ENCODE data around the gene PROSER2.

Gene PROSER2, protein sequence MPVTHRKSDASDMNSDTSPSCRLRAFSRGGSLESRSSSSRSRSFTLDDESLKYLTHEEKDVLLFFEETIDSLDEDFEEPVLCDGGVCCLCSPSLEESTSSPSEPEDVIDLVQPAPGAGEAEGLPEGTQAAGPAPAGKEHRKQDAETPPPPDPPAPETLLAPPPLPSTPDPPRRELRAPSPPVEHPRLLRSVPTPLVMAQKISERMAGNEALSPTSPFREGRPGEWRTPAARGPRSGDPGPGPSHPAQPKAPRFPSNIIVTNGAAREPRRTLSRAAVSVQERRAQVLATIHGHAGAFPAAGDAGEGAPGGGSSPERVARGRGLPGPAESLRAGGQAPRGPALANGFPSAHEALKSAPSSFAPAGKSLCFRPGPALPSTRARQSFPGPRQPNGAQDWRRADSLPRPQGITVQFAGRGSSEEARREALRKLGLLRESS

DNA sequence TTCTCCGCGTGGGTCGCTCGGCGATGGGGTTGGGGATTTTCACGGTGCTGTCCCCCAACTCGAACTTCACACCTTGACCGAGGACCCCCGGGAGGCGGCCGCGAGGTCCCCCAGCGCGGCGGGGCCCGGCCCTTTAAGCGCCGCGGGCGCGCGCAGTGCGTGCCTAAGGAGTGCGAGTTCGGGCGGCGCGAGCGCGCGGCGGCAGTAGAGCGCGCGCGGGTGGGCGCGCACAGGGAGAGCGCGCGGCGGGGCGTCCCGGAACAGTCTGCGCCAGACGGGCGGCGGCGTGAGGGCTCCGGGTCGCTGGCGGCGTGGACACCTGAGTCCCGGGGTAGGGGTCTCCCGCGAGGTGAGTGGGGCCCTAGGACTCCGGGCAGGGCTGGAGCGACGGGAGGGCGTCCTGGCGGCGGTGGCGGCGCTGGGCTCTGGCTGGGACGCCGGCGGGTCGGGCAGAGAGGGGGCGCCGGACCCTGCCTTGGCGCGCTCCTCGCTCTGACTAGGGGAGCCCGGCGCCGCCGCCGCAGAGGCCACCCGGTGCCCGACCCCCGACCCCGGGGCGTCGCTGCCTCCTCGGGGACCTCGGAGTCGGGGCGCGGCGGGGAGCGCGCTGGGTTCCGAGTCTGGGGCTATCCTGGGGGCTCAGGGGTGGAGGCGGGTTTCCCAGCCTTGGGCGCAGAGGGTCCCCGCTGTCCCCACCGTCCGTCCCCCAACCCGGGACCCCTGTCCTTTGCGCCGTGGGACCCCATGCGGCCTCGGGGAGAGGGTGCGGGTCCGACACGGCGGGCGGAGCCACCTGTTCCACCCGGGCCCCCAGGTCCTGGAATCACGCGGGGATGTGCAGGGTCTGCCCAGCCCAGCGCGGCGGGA is at the start of gene PROSER2:
PROSER2 (plus strand) TSS at position 235 of the 867 bp plus-strand sequence. CDS start 28,722 bp downstream, outside the sequence.
- peak; percentile 53 for DNase-seq

DNA sequence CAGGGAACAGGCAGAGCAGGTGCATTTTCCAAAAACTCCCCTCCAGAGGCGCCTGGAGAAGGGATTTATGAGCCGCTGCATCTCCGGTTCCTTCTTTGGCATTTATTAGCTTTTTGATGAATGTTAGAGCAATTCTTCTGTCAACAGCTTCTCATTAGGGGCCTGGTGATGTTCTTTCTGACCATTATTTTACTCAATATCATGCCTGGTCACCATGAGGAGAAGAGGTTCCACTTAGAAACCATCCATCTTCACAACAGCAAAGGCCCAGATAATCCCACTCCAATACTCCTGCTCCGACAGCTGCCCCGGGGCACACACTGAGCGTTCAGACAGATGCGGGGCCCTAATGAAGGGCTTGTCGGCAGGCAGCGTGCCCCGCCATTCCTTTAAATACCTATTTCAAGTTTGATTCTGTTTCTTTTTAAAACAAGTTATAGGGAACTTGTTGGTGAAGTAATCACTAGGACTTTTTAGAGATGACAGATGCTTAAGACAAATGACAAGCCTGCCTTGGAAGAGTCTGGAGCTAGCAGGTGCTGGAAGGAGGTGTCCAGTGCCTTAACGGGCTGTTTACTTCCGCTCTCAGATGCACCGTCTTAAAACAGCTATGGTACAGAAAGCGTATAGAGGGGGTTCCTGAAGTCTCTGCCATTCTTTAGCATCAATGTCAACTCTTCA is 49.3 kb upstream of the PROSER2 start:
- DNase-seq, result no peak

DNA sequence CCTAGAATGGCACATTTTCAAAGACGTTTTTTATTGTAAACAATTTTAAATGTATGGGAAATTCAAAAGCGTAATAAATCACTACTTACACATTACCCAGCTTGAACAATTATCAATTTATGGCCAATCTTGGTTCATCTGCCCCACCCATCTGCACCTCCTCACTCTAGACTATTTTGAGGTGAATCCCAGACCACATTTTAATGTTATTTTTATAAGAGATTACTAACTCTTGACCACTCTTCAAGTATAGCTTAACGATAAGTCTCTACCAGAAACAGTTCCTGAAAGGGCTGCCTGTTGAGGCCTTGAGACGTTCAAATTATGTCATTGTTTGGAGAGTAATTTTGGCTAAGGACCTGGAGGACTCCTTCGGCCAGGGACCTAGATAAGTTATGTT is 47.7 kb upstream of the PROSER2 start:
- DNase-seq, result no peak

DNA sequence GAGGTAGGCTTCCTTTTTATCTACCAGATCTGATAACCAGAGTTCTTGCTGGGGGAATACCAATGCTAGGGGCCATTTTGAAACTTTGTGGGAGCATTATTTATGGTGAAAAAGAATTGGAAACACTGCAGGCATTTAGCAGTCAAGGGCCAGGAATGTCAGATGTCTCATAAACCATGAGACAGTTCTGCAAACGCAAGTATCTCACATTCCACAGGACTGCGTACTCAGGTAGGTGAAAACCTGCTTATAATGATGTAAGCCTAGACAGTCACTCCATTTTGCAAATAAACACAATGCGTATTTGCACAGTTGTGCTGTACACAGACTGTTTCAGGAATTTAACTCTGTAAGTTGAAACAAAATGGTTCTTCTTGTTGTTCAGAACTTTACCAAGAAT is 47.1 kb upstream of the PROSER2 start:
- DNase-seq, result no peak

DNA sequence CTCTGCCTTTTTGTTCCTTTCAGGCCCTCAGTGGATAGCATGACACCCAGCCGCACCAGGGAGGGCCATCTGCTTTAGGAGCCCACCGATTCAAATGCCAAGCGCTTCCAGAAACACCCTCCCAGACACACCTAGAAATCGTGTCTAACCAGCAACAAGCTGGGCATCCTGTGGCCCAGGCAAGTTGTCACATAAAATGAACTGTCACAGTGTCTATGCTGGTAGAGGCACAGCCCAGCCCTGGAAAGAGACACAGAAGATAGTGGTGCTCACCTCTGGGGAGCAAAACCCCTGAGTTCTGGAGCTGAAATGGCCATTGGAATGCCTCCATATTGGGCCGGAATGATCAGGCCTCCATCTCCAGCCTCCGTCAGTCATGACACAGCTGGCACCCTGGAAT is 42.0 kb upstream of the PROSER2 start:
- DNase-seq, result no peak

DNA sequence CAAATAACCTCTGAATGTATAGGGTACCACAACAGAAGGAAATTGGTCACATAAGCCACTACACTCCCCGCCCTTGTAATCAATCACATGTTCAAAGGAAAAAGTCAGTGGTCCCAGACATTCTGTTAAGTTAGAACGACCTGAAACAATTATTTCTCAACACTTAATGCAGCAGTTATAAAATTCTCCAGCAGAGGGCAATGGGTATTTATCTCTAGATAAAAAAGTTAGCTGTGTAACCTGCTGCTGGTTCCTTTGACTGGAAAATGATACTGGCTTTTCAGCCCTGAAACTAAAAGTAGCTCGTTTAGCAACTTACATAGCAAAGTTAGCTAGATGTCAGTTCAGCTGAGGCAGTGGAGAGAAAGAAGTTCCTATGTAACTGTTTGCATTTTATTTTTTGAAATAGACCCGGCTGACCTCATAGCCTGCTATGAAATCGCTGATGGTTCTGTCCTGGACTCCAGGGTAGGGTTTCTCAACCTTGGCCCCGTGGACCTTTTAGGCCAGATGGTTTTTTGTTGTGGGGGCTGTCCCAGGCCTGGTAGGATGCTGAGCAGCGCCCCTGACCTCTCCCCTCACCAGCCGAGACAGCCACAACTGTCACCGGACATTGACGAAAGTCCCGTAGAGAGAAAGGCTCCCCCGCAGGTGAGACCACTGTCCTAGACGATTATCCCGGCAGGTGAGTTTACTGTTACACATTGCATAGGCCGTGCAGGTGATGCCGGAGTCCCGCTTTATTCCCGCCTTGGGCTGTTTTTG is 40.2 kb upstream of the PROSER2 start:
- no peak for DNase-seq

DNA sequence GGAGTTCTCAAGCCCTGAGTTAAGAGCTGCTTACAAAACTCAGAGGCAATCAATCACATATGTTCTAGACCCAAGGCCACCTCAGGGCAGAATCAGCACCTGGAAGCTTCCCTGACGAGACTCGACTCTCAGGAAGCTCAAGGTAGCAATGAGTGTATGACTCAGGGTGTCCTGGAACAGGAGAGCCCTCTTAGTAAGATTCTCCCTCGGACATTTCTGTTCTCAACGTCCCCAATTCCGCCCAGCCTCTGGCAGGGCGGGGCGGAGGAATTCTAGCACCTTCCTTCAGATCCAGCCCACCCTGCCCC is 39.6 kb upstream of the PROSER2 start:
- no peak for DNase-seq

DNA sequence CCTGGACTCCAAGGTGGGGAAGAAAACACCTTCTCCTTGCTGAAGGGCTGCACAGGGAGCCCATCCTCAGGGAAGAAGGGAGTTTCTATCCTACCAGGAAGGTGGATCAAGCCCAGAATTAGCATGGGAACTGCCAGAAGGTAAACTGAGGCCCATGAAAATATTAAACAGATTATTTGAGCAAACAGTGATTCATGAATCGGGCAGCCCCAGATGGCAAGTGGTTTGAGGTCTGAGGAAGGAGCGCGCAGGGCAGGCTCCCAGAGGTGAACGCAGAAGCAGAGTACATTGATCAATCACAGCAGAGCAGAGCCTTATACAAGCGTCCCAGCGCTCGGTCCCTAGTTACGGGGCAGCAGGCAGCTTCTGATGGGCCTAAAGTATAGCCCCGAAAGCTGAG is 35.8 kb upstream of the PROSER2 start:
- no peak for DNase-seq

DNA sequence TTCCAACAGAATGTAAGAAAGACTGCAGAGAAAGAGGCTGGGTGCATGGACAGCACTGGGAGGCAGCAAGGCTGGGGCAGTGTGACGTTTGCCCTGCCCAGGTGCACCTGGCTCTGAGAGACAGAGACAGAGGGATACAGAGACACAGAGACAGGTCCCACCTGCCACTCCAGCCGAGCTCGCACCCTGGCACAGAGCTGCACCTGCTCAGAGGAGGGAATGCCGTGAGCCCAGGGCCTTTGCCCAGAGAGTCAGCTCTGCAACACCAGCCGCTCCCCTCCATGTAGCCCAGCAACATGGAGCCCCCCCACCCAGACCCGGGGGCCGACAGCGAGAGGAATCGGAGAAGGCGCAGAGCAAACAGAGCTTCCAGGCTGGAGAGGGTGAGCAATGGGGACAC is 35.3 kb upstream of the PROSER2 start:
- no peak for DNase-seq

DNA sequence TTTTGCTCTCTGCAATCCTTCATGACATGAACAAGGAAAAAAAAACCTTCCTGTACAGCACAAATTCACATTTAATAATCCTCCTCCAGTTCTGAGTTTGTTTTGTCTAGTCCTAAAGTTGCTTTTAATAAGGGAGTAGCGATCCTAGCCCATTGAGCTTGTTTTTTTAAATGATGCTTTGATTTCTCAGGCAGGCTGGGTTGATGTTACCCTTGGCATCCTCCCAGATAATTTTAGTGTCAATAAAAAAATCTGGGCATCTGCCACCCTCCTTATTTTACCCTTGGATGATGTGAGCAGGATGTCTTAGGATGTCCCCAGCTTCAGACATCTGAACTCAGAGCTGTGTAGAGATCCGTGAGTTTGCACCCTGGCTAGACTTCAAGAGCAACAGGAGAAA is 33.9 kb upstream of the PROSER2 start:
- no peak for DNase-seq

DNA sequence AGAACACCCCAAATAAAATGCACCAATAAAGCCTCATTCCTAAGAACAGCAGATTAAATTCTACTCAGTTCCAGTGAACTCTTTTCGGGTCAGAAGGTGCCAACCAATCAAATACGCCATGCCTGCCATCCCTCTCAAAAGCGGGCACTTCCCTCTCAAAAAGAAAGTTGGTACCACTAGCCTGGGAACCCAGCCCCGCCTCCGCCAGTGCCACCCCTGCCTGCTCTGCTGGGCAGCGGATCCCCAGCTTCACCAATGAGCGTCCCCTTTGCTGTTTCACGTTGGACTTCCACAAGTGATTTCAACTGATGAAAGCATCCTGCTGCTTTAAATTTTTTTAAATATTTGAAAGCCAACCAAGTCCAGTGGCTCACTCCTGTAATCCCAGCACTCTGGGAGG is 33.2 kb upstream of the PROSER2 start:
- DNase-seq, result no peak

DNA sequence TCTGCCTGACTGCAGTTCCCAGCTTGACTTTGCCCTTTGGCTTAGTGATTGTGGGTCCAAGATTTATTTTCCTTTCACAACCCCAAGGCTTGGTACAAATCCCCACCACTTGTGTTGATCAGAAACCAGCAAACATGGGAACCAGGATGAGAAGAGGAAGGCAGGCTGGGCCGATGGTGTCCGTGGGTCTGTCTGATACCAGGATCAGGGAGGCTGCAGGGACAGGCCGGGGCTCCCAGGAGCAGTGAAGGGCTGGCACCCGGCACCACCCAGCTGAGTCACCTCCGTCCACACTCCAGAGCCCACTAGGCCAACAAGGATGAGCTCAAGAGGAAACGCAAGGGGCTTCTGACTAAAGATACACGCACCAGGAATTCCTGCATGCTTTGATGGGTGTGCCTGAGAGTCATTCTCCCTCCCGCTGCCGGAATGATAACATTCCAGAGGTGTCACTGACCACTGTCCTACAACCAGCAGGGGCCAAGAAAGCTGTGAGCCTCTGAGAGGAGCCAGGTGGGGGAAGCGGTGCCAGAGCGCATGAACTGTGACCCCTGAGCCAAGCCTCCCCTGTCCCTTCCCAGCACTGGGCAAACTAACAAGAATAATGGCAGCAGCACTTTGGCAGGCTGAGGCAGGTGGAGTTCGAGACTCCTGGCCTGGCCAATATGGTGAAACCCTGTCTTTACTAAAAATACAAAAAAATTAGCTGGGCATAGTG is 29.2 kb upstream of the PROSER2 start:
- no peak for DNase-seq

DNA sequence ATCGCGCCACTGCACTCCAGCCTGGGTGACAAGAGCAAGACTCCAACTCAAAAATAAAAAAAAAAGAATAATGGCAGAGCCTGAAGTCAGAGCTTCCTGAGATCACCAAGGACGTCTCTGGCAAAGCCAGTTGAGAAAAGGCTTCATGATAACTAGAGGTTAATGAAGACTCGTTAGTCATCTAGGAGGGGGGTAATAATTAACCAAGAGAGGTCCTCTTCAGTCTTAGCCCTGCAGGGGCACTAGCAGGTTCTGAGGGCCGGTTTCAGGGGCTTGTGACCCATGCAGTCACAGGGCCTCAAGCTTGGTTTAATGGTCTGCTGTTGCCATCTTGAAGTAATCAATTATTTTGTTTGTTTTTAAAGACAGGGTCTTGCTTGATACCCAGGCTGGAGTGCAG is 28.6 kb upstream of the PROSER2 start:
- DNase-seq, result no peak

DNA sequence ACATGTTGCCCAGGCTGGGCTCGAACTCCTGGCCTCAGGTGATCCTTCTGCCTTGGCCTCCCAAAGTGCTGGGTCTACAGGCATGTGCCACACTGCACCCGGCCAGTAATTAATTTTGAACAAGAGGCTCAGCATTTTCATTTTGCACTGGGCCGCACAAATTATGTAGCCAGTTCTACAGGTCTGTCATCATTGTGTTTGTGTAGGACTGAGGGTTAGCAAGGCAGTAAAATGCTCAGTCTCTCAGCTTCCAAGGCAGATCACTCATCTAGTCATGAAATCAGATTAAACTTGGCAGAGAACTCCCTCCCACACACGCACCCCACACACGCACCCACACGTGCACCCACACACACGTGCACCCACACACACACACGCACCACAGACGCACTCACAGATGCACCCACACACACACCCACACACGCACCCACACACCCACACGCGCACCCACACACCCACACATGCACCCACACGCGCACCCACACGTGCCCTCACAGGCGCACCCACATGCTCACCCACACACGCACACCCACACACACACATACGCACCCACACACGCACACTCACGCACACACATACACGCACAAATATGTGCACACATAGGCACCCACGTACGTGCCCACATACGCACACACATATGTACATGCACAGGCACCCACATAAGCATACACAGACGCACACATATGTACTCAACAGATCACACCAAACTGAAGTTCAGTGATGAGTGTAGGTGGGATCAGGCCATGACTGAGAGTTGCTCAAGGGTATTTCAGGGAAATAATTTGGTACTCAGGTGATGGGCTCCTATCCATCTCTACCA is 27.8 kb upstream of the PROSER2 start:
- no peak for DNase-seq

DNA sequence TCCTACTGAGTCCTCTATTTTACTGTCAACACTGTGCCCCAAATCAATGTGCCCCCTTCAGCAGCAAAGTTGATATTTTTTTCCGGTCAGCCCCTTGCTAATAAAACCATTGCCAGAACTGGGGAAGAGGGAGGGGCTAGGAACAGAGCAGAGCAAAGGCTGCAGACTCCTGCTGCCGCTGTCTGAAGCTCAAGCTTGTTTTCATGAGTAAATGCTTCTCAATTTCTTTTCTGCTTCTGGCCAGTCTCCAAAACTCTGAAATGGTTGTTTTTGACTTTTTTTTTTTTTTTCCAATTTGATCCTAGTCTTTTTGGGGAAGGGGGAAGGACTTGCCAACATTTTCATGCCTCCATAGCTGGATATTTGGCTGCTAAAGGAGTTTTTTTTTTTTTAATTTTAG is 26.7 kb upstream of the PROSER2 start:
- DNase-seq, result no peak

DNA sequence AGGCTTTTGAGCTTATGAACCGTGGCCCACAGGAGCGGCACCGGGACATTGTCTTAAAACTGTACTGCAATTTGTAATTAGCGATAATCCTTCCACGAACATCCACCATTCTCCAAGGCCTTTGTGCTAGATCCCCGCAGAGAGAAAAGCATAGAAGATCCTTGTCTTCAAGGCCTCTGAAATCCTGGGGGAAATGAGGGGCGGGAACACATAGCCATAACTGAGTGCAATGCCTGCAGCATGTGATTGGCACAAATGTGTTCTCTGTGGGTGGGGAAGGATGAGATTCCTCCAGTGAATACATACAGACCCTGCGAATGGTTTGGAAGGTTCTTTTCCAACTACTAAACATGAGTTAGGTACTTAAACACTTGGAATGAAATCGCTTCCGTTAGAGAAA is 25.9 kb upstream of the PROSER2 start:
- no peak for DNase-seq

DNA sequence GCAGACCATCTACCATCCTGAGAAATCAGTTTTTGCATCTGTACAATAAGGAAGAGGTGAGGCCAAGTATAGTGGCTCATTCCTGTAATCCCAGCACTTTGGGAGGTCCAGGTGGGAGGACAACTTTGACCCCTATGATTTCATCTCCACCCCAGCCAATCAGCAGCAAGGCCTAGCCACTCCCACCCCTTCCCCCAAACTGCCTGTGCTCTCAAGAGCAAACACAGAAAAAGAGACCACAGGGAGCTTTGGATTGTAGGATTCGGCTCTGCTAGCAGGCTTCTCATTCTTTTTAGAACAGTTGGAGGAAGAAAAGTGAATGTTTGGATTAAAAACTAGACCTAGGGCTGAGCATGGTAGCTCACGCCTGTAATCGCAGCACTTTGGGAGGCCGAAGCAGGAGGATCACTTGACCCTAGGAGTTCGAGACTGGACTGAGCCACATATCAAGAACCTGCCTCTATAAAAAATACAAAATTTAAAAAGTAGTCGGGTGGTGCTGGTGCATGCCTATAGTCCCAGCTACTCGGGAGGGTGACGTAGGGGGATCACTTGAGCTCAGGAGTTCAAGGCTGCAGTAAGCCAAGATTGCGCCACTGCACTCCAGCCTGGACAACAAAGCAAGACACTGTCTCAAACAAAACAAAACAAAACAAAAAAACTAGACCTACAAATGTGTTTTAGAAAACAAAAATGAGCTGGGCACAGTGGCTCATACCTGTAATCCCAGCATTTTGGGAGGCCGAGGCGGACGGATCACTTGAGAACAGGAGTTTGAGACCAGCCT is 25.1 kb upstream of the PROSER2 start:
- no peak for DNase-seq

DNA sequence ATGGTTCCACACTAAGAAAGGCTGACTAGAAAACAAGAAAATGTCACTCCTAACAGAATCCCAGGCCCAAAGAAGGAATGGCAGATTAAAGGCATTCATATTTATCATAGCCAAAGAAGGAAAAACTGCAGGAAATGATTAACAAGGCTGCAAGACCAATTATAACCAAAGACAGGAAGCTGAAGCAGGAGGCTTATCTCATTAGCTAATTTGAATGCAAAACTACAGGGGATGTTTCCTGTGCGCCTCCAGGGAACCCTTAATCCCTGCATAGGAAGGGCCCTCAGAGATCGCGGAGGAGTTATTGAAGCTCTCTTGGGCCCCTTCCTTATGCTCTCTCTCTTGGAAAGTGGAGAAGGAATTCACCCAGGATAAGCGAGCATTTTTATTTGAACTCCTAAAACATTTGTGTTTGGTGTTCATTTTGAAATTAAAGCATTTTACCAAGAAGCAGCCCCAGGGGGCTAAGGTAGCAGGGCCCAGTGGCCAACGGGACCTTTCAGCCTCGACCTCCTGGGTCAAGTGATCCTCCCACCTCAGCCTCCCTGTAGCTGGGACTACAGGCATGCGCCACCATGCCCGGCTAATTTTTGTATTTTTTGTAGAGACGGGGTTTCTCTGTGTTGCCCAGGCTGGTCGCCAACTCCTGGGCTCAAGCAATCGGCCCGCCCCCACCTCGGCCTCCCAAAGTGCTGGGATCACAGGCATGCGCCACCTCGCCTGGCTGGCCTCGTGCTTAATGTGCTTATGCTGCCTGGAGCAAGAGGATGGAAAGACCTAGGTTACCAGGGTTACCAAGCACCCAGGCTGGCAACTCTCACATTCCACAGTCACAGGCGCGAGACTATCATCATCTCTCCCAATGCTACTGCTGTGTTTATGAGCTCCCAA is 24.1 kb upstream of the PROSER2 start:
- DNase-seq, result no peak

DNA sequence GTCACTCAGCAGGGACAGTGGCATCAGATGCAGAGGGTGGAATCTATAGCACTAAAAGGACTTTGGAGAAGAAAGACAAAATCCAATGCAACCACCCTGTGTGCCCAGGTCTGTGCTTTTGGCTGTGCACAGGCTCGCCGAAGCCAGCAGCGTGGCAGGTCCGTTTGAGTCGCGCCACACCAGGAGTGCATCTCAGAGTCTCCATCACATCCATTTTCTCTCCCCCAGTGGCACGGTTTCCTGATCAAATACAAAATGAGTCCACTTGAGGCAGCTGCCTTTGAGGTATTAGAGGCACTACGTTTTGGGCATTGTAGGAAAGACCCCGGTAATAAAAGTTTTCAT is 23.4 kb upstream of the PROSER2 start:
- DNase-seq, result no peak

DNA sequence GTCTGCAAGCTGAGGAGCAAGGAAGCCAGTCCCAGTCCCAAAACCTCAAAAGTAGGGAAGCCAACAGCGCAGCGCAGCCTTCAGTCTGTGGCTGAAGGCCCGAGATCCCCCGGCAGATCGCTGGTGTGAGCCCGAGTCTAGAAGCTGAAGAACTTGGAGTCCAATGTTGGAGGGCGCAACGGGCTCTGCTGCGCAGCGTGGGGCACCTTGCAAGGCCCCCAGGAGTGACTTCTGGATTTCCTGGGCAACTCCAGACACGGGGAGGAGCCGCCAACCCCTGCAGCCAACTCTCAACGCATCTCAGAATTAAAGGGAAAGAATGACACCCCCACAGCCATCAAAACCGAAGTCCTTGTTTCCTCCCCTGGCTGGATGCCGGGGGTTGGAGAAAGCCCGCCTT is 18.8 kb upstream of the PROSER2 start:
- no peak for DNase-seq
